ENCODE results near the gene PCSK2.

The PCSK2 gene

DNA sequence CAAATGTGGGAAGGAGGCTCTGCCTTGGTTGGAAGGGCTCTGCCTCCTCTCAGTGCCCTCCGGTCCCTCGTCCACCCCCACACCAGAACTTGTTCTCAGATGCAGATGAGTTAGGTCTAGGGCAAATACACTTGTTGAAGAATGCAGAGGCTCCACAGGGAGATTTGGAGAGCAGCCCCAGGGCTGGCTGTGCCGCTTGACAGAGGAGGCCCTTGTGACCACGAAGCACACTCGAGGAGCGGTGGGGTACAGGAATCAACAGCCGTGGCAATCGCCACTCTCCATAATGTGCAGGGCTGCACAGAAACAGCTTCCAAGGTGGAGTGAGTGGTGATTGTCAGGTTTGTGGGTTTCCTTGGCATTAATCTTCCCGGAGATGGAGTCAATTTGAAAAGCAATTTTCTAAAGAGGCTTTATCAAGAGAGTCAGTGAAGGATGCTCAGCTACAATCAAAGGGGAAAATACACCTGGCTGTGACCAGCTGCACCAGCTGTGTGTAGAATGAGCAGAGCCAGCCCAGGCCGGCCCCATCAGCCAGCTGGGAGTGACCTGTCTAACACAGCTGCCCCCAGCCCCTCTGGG lies 244.9 kb downstream of the PCSK2 start:
- DNase-seq (ENCODE audit: low read depth in 1 of 2, low spot score in 1 of 2), result no peak

DNA sequence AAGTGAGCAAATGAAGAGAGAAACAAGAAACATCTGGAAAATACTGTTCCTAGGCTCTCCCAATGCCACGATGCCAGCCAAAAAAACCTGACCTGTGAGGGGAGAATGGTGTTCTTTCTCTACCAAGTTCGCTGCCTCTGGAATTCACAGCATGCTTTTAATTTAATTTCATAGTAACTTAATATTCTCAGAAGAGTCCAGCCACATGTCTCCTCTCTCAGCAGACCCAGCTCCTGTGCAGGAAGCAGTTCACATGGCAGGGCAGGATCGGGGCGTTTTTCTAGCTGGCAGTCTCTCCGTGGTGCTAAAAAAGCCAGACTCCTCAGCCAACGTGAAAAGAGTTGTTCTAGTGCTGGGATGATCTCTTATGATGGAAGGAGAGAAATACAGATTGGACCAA lies 246.8 kb downstream of the PCSK2 start:
- DNase-seq (ENCODE audit: low read depth in 1 of 2, low spot score in 1 of 2), result no peak

DNA sequence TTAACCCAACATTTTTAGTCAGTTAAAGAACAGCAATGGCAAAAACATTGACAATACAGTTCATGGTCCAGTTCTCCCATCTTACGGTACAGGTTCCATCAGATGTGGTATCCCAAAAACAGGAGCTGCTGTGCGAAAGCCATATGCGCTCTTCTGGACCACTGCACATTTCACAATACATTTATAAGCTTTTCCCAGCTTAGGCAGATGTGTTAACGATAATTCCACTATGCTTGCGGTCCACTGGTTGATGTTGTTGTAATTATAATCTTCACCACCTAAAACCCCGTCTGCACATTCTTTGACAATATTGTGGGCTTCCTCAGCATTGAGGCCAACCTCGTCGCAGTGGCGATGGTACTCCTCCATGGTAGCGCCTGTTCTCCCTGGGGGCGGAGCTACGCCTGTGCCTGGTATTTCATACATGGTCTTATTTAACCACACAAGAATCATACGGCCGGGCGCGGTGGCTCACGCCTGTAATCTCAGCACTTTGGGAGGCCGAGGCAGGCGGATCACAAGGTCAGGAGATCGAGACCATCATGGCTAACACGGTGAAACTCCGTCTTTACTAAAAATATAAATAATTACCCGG lies 252.3 kb downstream of the PCSK2 start:
- DNase-seq (ENCODE audit: low read depth in 1 of 2, low spot score in 1 of 2), result no peak

DNA sequence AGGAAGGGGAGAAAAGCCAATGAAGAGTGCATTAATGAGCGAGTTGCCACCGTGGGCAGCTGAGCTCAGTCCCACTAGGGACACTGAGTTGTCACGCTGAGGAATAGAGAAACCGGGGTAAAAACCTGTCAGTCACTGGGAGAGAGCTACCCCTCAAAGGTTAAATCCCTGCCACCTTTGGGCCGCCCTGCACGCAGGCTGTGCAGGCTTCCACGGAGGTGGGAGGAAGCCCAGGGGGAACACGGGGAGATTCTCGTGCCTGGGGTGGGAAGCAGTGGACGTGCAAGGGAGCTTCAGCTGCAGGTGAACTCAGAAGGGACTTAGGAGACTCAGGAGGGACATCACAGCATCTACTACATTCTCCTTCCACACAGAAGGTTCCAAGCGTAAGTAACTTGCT lies 253.9 kb downstream of the PCSK2 start:
- DNase-seq (ENCODE audit: low read depth in 1 of 2, low spot score in 1 of 2), result no peak

DNA sequence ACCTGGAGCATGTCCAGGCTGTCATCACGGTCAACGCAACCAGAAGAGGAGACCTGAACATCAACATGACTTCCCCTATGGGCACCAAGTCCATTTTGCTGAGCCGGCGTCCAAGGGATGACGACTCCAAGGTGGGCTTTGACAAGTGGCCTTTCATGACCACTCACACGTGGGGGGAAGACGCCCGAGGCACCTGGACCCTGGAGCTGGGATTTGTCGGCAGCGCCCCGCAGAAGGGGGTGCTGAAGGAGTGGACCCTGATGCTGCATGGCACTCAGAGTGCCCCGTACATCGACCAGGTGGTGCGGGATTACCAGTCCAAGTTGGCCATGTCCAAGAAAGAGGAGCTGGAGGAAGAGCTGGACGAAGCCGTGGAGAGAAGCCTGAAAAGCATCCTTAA lies 254.8 kb downstream of the PCSK2 start:
- no peak for DNase-seq (ENCODE audit: low read depth in 1 of 2, low spot score in 1 of 2)

DNA sequence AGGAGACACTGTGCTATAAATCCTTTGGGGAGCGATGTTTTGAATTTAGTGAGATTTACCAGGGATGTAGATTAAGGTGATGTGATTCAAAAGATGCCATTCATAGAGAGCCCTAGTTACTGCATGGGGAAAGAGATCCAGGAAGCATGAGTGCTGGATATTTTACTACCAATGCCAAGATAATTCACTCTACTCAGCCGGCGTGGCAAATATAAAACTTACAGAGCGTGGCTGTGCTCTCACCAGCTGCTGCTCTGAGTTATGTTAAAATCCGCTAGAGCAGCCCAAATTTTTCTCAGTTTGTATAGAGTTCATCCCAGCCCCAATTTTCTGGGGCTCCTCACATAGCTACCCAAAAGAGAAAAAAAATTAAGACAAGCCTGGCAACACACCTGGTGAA lies 255.7 kb downstream of the PCSK2 start:
- no peak for DNase-seq (ENCODE audit: low read depth in 1 of 2, low spot score in 1 of 2)

DNA sequence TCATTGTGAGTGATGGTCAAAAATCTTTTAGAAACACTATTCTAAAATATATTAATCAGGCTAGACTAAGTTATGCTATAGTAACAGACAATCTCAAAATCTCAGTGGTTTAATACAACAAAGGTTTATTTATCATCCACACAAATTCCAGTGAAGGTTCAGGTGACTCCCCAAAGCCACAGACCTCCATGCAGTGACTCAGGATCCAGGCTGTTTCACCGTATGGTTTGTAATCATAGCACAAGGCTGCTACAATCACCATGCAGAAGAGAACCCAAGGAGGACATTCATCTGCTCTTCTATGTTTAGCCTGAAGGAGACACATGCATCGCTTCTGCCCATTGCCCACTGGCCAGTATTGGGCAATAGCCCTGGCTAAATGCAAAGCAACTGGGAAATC lies 258.2 kb downstream of the PCSK2 start:
- DNase-seq (ENCODE audit: low read depth in 1 of 2, low spot score in 1 of 2), result no peak

DNA sequence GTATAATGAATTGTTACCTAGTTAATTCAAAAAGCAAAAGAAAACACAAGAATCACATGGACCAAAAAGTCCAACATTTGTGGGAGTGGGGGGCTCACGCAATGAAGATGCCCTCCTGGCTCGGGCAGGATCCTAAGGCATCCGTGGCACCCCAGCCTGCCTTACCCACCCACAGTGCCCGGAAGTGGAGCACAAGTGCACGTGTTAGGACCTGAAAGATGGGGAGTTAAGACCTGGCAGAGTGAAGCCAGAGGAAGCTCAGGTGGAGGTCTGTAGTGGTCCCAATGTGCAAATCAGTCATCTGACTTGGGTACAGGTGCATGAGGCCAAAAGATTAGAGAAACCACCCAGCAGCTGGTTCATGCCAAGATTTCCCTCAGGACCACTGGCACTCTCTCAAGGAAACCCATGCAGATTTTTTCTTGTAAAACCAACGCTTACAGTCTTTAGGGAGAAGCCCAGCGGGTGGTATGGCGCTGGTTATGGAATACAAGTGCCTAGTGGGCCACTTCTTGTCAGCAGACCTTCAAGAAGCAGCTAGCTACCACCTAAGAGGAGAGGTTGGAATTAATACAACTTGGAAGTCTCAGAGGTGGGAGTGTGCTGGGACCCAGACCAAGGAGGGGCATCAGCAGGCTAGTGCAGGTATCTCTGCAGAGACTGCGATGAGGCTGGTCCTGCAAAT lies 262.2 kb downstream of the PCSK2 start:
- DNase-seq (ENCODE audit: low read depth in 1 of 2, low spot score in 1 of 2), result no peak

DNA sequence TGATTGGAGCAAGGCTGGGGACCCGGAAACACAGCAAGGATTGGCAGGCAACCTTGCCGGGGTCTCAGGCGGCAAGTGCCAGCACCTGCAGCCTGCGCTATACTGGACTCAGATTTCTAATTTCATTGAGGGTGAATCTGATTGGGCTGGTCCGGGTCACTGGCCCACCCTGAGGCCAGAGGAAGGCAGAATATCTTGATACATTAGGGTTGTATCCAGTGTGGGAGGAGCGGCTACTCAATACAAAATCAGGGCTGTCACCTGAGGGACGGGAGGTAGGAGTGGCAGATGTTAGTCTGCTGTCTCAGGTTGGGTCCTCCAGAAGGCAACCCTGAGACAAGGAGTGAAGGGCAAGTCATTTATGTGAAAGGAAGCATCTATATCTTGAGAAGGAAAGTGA lies 263.7 kb downstream of the PCSK2 start:
- no peak for DNase-seq (ENCODE audit: low read depth in 1 of 2, low spot score in 1 of 2)

DNA sequence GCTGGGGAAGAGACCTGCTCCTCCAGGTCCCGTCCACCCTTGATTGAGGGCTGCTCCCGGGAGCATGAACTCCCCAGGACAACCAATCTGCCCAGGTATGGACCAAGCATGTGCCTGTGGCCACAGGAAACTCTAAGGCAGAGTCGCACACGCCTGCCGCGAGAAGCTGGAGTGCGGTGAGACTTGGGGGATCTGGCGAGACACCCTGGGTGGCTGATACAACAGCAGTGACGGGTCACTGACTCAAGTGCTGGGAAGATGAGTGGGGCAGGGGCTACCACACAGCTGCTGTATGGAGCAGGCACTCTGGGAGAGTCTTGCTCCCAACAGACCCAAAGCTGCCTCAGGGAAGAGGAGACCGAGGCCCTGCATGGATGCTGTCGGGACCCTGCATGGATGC lies 264.2 kb downstream of the PCSK2 start:
- no peak for DNase-seq (ENCODE audit: low read depth in 1 of 2, low spot score in 1 of 2)

DNA sequence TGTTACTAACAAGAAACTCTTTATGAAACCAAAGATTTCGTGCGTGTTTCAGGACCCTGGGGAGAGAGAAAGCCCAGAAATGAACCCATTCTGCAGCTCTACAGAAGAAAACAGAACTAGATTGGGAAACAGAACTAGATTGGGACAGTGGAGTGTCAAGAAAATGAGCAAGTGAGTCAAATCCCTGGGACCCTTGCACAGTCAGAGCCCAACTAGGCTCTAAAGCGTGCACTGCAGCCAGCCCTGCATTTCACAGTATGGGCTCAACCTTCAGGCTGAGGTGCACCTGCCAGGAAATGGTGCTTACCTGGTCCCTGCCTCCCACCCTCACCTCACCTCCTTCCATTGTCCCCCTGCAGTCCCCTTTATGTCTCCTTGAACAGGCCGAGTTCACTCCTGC lies 264.6 kb downstream of the PCSK2 start:
- DNase-seq (ENCODE audit: low read depth in 1 of 2, low spot score in 1 of 2), result no peak

DNA sequence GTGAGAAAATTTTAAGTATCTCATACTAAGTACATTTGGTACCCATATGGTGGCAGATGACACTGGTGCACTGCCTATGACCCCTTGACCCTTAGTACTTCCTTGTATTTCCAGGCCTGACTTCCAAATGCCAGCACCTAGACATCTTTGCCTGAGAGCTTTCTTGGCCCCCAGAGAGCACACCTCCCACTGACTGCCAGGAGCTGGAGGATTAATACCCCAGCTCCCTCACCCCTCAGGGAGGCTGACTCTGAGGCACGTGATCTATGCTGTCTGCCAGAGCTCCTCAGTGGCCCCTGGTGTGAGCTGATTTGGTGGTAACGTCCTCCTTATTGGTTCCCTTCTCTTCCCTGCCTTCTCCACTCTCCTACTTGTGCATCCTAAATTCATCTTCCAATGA lies 266.3 kb downstream of the PCSK2 start:
- no peak for DNase-seq (ENCODE audit: low read depth in 1 of 2, low spot score in 1 of 2)

DNA sequence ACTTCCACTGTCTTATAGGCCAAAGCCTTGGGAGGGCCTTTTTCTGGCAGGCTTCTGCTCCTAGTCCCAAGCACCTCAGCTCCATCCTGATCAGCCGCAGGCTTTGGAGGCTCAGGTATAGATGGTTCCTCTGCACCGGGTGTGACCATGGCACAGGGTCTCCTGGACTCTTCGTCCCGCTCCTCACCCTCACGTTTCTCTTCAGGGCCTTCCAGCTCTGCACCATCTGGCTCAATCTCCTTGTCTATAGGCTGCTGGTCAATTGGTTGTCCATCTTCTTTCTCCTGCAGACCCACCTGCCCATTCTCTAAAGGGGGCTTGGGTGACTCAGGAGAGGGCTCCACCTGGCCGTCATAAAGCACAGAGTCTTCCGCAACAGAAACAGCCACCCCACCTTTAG lies 267.4 kb downstream of the PCSK2 start:
- no peak for DNase-seq (ENCODE audit: low read depth in 1 of 2, low spot score in 1 of 2)

DNA sequence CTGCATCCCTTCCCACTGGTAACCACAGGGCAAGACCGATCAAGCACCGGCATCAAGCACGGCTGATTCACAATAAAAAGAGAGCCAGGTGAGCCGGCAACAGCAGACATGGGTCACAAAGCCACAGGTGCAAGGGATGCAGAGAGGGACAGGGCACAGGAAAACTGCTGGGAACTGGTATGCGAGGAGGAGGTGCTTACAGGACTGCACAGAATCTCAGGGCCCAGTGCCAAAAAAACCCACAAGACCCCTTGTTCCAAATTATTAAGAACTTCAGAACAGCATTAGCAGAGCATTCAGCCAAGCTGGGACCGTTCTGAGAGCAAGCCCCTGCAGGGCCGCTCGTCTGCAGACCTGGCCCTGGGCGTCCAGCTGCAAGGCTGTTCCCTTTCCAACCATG lies 269.0 kb downstream of the PCSK2 start:
- no peak for DNase-seq (ENCODE audit: low read depth in 1 of 2, low spot score in 1 of 2)

DNA sequence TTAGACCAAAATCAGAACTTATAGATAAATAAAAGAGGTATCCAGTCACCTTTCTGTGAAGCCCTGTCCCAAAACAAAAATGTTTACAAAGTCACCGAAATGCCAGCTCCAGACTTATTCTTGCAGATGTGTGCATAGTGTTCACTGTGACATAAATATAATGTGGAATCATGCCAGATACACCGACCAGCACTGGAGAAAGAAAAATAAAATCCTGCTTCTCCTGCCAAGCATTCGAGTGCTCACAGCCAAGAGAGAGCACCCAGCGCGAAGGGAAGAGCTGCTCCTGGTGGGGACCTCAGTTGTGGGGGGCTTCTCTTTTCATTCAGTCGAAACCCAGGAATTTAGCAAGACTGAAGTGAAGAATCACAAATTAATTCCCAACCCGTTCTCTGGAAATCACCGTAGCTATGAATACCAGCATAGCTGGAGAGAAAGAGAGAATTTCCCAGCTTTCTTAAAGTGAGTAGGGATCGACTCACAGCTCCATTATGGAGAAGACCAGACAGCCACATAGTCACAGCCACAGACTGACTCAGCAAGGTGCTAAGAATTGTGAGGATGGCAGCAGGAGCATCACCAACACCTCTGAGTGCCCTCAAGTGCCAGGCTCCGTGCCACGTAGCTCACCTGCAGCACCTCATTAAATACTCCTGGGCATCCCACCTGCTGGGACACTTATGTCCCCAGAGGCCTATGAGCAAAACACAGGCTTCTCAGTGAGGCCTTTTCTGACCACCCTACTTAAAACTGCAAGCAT lies 271.2 kb downstream of the PCSK2 start:
- no peak for DNase-seq (ENCODE audit: low read depth in 1 of 2, low spot score in 1 of 2)

DNA sequence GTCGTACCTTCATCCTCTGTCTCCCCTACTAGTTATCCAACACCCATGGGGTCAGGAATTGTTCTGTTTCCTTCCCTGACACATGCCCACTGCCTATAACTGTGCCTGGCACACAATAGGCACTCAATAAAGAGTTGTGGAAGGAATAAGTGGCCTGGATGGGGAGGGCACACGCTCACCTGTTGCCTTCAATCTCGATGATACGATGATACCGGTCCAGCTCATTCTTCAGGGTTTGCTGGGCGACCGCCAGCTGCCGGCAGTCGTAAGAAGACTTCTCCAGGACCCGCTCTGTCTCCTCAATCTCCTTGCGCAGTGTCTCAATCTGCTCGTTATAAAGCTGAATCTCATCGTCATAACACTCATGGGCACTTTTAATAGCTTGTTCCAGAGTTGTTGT lies 271.8 kb downstream of the PCSK2 start:
- DNase-seq (ENCODE audit: low read depth in 1 of 2, low spot score in 1 of 2), result no peak

DNA sequence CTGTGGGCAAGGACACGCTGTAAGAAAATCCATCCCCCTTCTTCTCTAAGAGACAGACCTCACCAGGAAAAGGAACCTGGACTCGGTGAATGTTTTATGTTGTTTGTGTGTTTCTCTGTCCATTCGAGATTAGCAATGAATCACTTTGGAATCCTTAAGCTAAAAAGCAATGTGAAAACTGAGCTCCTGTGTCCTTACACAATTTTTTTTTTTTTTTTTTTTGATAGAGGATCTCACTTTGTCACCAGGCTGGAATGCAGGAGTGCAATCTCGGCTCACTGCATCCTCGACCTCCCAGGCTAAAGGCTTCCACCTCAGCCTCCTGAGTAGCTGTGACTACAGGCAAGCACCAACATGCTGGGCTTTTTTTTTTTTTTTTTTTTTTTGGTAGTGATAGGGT lies 272.2 kb downstream of the PCSK2 start:
- no peak for DNase-seq (ENCODE audit: low read depth in 1 of 2, low spot score in 1 of 2)

DNA sequence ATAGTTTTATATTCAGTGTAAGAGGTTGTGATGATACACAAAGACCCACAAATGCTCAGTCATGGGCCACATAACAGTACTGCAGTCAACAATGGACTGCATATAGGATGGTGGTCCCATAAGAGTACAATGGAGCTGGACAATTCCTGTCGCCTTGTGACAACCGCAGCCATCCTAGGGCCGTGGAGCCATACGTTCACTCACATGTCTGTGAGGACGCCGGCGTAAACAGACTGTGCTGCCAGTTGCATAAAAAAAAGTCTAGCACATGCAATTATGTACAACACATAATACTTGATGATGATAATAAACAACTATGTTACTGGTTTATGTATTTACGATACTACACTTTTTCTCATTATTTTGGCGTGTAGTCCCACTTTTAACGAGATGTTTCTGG lies 273.4 kb downstream of the PCSK2 start:
- no peak for DNase-seq (ENCODE audit: low read depth in 1 of 2, low spot score in 1 of 2)

DNA sequence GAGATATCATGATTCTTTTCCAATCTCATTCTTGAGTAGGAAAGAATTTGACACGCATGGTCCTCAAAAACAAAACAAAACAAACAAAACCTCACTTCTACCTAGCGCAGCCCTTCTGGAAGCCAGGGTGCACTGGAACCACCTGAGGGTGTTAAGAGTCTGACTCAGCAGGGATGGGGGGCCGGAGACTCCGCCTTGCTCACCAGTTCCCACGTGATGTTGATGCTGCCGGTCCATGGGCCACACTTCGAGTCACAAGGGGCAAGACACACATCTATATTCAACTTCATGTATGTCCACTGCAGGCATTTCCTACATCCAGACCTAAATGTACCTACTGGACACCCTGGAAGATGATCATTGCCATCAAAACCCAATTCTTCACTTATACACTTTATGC lies 274.0 kb downstream of the PCSK2 start:
- DNase-seq (ENCODE audit: low read depth in 1 of 2, low spot score in 1 of 2), result no peak

DNA sequence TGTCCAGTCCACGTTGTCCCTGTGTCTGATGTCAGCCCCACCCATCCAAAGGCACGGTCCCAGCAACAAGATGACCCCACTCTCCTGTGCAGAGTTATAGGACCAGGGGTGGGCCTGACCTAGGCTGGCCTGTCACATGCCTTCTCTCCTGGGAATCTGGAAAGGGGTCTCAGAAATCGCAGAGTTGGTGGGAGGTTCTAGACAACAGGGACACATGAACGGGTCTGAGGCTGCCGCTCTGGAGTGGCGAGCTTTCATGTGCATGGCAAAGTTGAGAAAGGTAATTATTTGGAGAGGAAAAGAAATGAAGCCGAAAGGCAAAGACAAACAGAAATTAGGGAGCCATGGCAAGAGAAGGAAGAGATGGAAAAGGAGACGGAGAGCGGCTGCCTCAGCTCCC lies 274.9 kb downstream of the PCSK2 start:
- DNase-seq (ENCODE audit: low read depth in 1 of 2, low spot score in 1 of 2), result no peak

DNA sequence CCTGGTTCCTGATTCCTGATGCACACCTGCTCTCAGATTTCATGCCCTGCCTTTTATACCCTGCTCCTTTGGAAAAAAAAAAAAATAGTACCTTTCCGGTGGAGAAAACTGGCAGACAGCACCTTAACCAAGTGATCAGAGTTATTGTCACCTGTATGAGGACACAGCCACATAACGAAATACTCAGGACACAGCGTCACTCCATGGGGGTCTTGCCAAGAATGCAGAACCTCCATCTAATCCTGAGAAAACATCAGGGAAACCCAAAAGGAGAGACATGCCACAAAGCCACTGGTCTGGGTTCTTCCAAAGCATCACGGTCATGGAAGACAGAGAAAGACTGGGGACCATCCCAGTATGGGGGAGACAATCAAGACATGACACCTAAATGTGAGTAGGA lies 275.3 kb downstream of the PCSK2 start:
- DNase-seq (ENCODE audit: low read depth in 1 of 2, low spot score in 1 of 2), result no peak

DNA sequence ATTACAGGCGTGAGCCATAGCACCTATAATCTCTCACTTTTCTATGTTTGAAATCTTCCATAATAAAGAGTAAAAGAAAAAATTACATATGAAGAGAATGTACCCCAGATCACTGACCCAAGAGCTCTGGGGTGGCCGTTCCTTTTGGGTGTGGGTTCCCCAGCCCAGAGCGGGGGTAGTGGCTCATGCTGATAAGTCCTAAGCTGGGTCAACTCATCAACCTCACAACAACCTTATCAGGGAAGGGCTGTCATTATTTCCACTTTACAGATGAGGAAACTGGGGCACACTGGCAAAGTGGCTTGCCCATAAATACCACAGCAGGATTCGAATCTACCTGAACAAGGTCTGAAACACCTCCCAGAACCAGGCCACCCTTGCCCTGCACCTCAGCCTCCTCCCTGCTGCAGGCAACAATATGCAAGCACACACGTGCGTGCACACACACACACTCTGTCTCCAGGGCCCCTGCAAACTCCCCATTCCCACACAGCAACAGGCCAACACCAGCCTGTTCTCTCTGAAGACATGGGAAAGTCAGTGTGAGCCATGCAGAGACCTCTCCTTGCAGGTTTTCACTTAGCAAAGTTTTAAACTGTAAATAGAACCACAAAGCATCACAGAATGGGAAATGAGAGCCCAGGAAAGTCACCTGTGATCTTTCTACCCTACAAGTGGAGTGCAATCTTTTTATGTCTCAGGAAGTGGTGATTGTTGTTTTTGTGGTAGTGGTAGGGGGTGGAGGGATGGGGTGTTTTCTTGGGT lies 276.6 kb downstream of the PCSK2 start:
- no peak for DNase-seq (ENCODE audit: low read depth in 1 of 2, low spot score in 1 of 2)
